CD4-positive, alpha-beta T cell (primary cell): Measurements from ENCODE around the gene GTF3C2. TPM values are rescaled to one million over a fixed set of nuclear protein-coding genes. Genes with fewer than 3 reads are reported as not detected.
"Not testable (repeated sequence)": the region's sequence is repeated elsewhere in the genome, so short reads cannot be mapped to it uniquely, and the experiment has no call there.

Experiments used
- ATAC-seq: fragments of 200-7000 bp; cut with Tn5 transposase; one replicate; pipeline ENCODE4 v1.10.0; 2022; ENCODE audit warnings: mild to moderate bottlenecking; ENCODE audit not compliant: poor library complexity
- CTCF ChIA-PET: fragments of 350-600 bp; sonication (Branson Sonifier 250); formaldehyde crosslinking; loops from one replicate; lab custom pipeline; 2021; ENCODE audit warnings: antibody characterized with exemption, inconsistent platforms; lab: Charles Lee
- POLR2A ChIA-PET: fragments of 350-600 bp; sonication (Branson Sonifier 250); formaldehyde crosslinking; loops from one replicate; lab custom pipeline; 2021; ENCODE audit warnings: antibody characterized with exemption, inconsistent platforms; lab: Charles Lee
- DNase-seq, 14 experiments: peaks; one replicate each; pipeline ENCODE4 v3.0.0-alpha.2; 2013 to 2020; ENCODE audit warnings: mixed read lengths in 2 of 14
- H3K27ac ChIP-seq, 2 donors: one replicate each; pipeline versions ENCODE4 v1.5.1 to v1.7.0; 2013; ENCODE audit warnings: low read length in 2 of 2, low read depth in 1 of 2, mild to moderate bottlenecking in 1 of 2
- H3K27me3 ChIP-seq, 2 experiments: 1 replicate in 1 of 2; 2 replicates in 1 of 2; pipeline versions ENCODE4 v1.6.1 to v1.7.0; 2013; ENCODE audit warnings: low read length in 2 of 2, control low read depth in 1 of 2, mild to moderate bottlenecking in 1 of 2, moderate library complexity in 1 of 2; ENCODE audit not compliant: insufficient read depth in 2 of 2, control insufficient read depth in 1 of 2
- H3K36me3 ChIP-seq: one replicate; pipeline ENCODE4 v1.6.1; 2013; ENCODE audit warnings: low read length, control low read depth; ENCODE audit not compliant: insufficient read depth
- H3K4me1 ChIP-seq: one replicate; pipeline ENCODE4 v1.6.1; 2013; ENCODE audit warnings: low read length, control low read depth; ENCODE audit not compliant: insufficient read depth
- H3K4me3 ChIP-seq: one replicate; pipeline ENCODE4 v1.5.1; 2013; ENCODE audit warnings: mild to moderate bottlenecking, low read length, moderate library complexity
- H3K9me3 ChIP-seq, 2 experiments: 1 replicate in 1 of 2; 2 replicates in 1 of 2; pipeline versions ENCODE4 v1.6.1 to v1.7.0; 2013; ENCODE audit warnings: low read length in 2 of 2, mild to moderate bottlenecking in 2 of 2, control low read depth in 1 of 2, moderate library complexity in 1 of 2; ENCODE audit not compliant: control insufficient read depth in 1 of 2, insufficient read depth in 1 of 2
- H3K27ac Mint-ChIP-seq: one replicate; pipeline ENCODE4 v1.8.0; 2020; ENCODE audit warnings: mixed read lengths
- H3K27me3 Mint-ChIP-seq: one replicate; pipeline ENCODE4 v1.8.0; 2021; ENCODE audit warnings: mixed read lengths
- H3K36me3 Mint-ChIP-seq: one replicate; pipeline ENCODE4 v1.8.0; 2021; ENCODE audit warnings: low read depth, mixed read lengths
- H3K4me1 Mint-ChIP-seq: one replicate; pipeline ENCODE4 v1.8.0; 2021; ENCODE audit warnings: low read depth, mixed read lengths
- H3K4me3 Mint-ChIP-seq: one replicate; pipeline ENCODE4 v1.8.0; 2020; ENCODE audit warnings: mild to moderate bottlenecking, mixed read lengths
- H3K9me3 Mint-ChIP-seq: one replicate; pipeline ENCODE4 v1.8.0; 2020; ENCODE audit warnings: mixed read lengths
- intact Hi-C, 2 experiments: fragments of 100-400 bp; cut with DNase I in 1 of 2; cut with micrococcal nuclease in 1 of 2; formaldehyde crosslinking; loops; one replicate each; pipeline versions ENCODE4 v1.15.1 to v1.9.0; 2023 to 2025; cut with DNase I, micrococcal nuclease
- total RNA-seq, 174 experiments: library from RNA in 2 of 174; stranded (reverse) in 2 of 174; gene quantifications; one replicate each; pipeline ENCODE4 v1.2.3 and lab custom pipeline; 2021 to 2026
- TF ChIP-seq, protein P1 (sequence below): fragments of 200-600 bp; IDR thresholded peaks from one replicate; pipeline ENCODE4 v1.8.0; 2022; ENCODE audit warnings: antibody characterized with exemption, mild to moderate bottlenecking

Gene GTF3C2
- total RNA-seq, 2 experiments from 2014 or later = 54.6 to 56.8 TPM

DNA sequence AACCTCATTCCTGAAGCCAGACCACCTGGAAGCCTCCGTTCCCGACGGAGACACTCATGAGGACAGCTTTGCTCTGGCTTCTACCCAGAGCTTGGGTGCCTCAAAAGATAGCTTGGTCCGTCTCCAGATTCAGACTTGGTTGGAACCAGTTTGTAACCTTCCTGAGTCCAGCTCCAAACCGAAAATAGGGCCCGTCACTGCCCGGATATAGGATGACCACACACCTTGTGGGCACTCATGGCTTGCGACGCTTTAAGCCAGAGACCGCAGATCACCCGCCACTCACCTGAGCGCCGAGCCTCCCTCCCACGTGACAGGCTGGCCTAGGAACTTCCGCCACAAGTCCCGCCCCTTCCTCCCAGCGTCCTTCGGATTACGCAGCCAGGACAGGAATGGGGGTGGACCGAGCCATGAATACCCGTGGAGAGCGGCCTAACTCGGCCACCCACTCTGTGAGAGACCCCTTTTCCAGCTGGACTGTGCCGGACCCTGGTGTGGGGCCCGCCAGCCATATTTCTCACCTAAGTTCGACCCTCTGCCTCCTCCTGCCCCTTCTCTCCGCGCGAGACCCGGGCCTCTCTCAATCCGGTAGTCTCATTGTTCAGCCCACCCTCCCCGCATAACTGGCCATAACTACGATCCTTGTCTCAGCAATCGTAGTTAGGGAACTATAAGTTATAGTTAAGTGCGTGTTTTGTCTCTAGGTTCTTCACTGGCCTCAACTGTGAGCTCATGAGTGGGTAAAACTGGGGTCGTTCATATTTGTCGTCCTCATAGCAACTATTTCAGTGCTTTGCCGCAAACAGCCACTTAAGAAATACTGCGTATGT is 33.6 kb downstream of the GTF3C2 start, which contains the start of gene MPV17:
Gene MPV17, minus strand, starts transcription at position 332 of the 830 bp plus-strand sequence. CDS start 580 bp downstream, outside the sequence.
- Mint-ChIP-seq H3K36me3 (peaks cover 49% of the 10 kb centered on the region), H3K27me3 (no peaks in the 10 kb centered on the region), H3K4me1 (peaks cover 31% of the 10 kb centered on the region), H3K27ac (peak within 1 kb of the TSS; percentile 98), H3K4me3 (peak within 1 kb of the TSS; percentile 100), H3K9me3 (no peaks in the 10 kb centered on the region)
- H3K9me3 ChIP-seq = no peaks in the 10 kb centered on the region
- DNase-seq = peak; percentile 77 to 93 (median 82)
- H3K36me3 ChIP-seq = peaks cover 16% of the 10 kb centered on the region
- intact Hi-C loops = loop anchor here (1.0 to 5.0 kb wide), 5 partner anchors 33 to 259 kb away; partner anchors contain the start of genes GTF3C2 (in 2 of the 2), ATRAID (in 1 of the 2), NRBP1 (in 1 of the 2) and SLC5A6 (in 1 of the 2)
- CTCF ChIA-PET = interaction anchor here (0.5 to 1.4 kb wide), 6 partner anchors 10 to 360 kb away, joined by 3 to 4 read pairs (median 3); partner anchors contain the start of genes EIF2B4 and SNX17
- peaks cover 25% of the 10 kb centered on the region for H3K4me1 ChIP-seq
- peak within 1 kb of the TSS; percentile 86 for H3K4me3 ChIP-seq
- TF ChIP-seq, protein P1, sequence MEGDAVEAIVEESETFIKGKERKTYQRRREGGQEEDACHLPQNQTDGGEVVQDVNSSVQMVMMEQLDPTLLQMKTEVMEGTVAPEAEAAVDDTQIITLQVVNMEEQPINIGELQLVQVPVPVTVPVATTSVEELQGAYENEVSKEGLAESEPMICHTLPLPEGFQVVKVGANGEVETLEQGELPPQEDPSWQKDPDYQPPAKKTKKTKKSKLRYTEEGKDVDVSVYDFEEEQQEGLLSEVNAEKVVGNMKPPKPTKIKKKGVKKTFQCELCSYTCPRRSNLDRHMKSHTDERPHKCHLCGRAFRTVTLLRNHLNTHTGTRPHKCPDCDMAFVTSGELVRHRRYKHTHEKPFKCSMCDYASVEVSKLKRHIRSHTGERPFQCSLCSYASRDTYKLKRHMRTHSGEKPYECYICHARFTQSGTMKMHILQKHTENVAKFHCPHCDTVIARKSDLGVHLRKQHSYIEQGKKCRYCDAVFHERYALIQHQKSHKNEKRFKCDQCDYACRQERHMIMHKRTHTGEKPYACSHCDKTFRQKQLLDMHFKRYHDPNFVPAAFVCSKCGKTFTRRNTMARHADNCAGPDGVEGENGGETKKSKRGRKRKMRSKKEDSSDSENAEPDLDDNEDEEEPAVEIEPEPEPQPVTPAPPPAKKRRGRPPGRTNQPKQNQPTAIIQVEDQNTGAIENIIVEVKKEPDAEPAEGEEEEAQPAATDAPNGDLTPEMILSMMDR = no peak
- H3K27me3 ChIP-seq = no peaks in the 10 kb centered on the region
- ATAC-seq = peak; percentile 97
- POLR2A ChIA-PET = interaction anchor here (0.6 to 2.3 kb wide), 19 partner anchors 9 to 537 kb away, joined by 3 to 24 read pairs (median 6); partner anchors contain the start of genes AGBL5, ATRAID, CCDC121 and CENPA
- peak within 1 kb of the TSS; percentile 90 to 93 for H3K27ac ChIP-seq

DNA sequence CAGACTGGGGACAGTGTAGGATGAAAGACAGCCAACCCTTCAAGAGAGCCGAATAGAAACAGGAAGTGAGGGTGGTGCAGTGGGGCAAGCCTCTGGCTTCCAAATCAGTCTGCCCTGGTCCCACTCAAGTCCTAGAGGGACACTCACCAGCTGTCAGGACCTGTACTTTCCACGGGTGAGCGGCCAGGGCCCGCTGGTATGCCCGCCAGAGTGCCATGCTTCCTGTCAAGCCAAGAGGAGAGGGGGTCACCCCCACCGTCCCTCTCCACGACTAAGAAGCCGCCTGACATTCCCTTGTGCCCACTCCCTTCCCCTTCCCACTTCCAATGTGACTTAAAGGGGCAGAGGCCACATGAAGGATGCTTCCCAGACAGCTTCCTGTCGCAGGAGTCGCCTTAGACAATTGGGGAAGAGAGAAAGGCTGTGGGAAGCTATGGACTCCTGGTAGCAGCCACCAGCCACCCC is 34.2 kb downstream of the GTF3C2 start:
- peak overlapping the region; percentile 86 for H3K4me3 ChIP-seq
- TF ChIP-seq, protein P1 = no peak
- DNase-seq (peak in 4 of 14 experiments; percentile 4 to 46 (median 30)), ATAC-seq (peak; percentile 9)
- no peaks in the 10 kb centered on the region for H3K27me3 ChIP-seq
- Mint-ChIP-seq H3K36me3 (peaks cover 47% of the 10 kb centered on the region), H3K4me1 (peaks cover 31% of the 10 kb centered on the region), H3K4me3 (peak overlapping the region; percentile 100), H3K27ac (peak overlapping the region; percentile 98), H3K27me3 (no peaks in the 10 kb centered on the region), H3K9me3 (no peaks in the 10 kb centered on the region)
- H3K27ac ChIP-seq = peak overlapping the region; percentile 90 to 93
- peaks cover 25% of the 10 kb centered on the region for H3K4me1 ChIP-seq
- peaks cover 13% of the 10 kb centered on the region for H3K36me3 ChIP-seq
- CTCF ChIA-PET = interaction anchor here (0.5 to 1.4 kb wide), 3 partner anchors 10 to 48 kb away, joined by 3 read pairs; partner anchors contain the start of genes EIF2B4 and SNX17
- intact Hi-C loops = loop anchor here in 1 of 2 experiments (2.0 to 5.0 kb wide), 4 partner anchors 34 to 260 kb away; partner anchors contain the start of genes ATRAID, GTF3C2, NRBP1 and SLC5A6
- no peaks in the 10 kb centered on the region for H3K9me3 ChIP-seq
- POLR2A ChIA-PET = interaction anchor here (0.6 to 2.3 kb wide), 18 partner anchors 8 to 536 kb away, joined by 3 to 24 read pairs (median 6); partner anchors contain the start of genes AGBL5, ATRAID, CCDC121 and CENPA

DNA sequence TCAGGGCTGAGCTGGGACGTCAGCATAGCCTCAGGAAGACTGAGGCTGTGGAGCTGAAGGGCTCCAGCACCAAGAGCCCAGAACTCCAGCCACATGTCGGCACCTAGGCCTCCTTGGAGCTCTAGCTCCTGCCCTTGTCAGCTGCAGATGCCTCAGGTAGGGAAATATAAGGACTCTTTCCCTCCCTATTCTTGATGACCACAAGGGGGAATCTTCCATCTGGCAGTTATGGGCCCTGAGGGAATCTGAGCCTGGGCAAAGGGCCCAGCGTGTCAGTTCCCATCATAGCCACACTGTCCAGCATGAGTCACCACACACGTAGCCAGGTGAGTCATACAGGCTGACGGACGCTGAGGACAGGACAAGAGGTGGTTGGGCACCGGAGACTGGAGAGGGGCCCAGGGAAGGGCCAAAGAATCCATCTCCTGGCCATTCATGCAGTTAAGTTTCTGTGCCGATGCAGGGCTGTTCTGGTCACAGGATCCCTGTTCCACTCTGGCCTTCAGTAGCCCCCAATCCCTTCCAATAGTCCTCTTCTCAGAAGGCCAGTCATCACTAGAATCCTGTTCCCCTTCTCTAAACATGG is 35.5 kb downstream of the GTF3C2 start:
- ChIA-PET CTCF (interaction anchor here (0.9 kb wide), 1 partner anchor 18 kb away, joined by 6 read pairs; no protein-coding TSS in a partner anchor), POLR2A (interaction anchor here (0.7 kb wide), 1 partner anchor 976 kb away, joined by 3 read pairs; no protein-coding TSS in a partner anchor)
- Mint-ChIP-seq H3K9me3 (no peaks in the 10 kb centered on the region), H3K27me3 (no peaks in the 10 kb centered on the region), H3K4me3 (peak overlapping the region; percentile 100), H3K36me3 (peaks cover 34% of the 10 kb centered on the region), H3K4me1 (peaks cover 31% of the 10 kb centered on the region), H3K27ac (peak overlapping the region; percentile 98)
- Histone ChIP-seq H3K4me3 (no peak overlapping the region), H3K4me1 (peaks cover 25% of the 10 kb centered on the region), H3K27me3 (no peaks in the 10 kb centered on the region), H3K36me3 (peaks cover 12% of the 10 kb centered on the region), H3K27ac (no peak overlapping the region), H3K9me3 (no peaks in the 10 kb centered on the region)
- TF ChIP-seq, protein P1 = no peak
- DNase-seq (peak in 2 of 14 experiments; percentile 20 to 63), ATAC-seq (no peak)
- intact Hi-C loops = loop anchor here in 1 of 2 experiments (5.0 kb wide), 3 partner anchors 106 to 261 kb away; partner anchors contain the start of genes ATRAID, NRBP1, SLC5A6 and ZNF512

DNA sequence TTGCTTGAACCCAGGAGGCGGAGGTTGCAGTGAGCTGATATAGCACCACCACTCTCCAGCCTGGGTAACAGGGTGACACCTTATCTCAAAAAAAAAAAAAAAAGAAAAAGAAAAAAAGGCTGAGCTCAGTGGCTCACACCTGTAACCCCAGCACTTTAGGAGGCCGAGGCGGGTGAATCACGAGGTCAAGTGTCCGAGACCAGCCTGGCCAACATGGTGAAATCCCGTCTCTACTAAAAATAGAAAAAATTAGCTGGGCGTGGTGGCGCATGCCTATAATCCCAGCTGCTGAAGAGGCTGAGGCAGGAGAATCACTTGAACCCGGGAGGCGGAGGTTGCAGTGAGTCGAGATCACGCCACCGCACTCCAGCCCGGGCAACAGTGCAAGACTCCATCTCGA is 36.7 kb downstream of the GTF3C2 start:
- H3K9me3 ChIP-seq, ATAC-seq, H3K9me3 Mint-ChIP-seq, H3K4me3 Mint-ChIP-seq, H3K27me3 ChIP-seq, POLR2A ChIA-PET, H3K4me3 ChIP-seq, DNase-seq, CTCF ChIA-PET, H3K27me3 Mint-ChIP-seq, H3K27ac ChIP-seq, H3K27ac Mint-ChIP-seq: not testable (repeated sequence)
- Histone ChIP-seq H3K4me1 (peaks cover 25% of the 10 kb centered on the region), H3K36me3 (peaks cover 12% of the 10 kb centered on the region)
- Mint-ChIP-seq H3K4me1 (peaks cover 31% of the 10 kb centered on the region), H3K36me3 (peaks cover 28% of the 10 kb centered on the region)
- intact Hi-C loops = loop anchor here in 1 of 2 experiments (5.0 kb wide), 3 partner anchors 107 to 262 kb away; partner anchors contain the start of genes ATRAID, NRBP1, SLC5A6 and ZNF512
